ENCODE results near the gene KLHL40. TPM values are rescaled to one million over a fixed set of nuclear protein-coding genes. Genes with fewer than 3 reads are reported as not detected.

KLHL40 gene
- total and polyA plus RNA-seq, 9 of the 15 experiments (the other 6 are each of a cell fraction or from before 2014, with no cell fraction given) = not detected

DNA sequence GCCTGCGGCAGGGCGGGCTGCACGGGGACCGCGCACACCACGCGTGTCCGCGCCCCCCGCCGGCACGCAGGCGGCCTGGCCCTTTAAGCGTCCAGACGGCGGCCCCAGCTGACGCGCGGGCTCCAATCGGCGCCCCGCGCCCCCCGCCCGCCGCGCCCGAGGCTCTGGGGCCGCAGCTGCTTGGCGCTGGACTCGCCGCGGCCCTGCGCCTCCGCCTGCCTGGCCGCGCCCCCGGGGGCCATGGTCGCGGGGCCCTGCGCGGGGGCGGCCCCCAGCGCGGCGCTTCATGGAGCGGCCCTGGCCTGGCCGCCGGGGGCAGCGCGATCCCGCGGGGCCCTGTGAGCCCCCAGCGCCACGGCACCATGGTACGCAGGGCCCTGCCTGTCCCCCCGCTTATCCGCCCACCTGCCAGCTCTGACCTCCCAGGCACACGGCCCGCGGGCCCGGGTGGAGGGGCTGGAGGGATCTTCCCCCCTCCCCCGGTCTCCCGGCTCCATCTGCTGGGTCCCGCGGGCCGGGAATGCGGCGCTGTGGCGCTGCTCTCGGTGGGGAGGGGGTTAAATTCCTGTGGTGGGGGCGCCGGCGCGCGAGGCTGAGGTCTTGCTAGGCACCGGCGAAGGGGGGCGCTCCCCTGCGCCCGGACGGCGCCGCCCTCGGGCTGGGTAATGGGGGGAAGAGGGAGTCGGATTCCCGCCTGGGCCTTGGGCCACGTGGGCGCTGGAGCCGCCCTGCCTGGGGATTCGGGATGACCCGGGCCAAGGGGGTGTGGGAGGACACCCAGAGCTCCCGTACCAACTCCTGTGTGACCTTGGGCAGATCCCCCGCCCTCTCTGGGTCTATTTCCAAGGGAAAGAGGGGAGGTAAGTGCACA, 30.8 kb upstream of the KLHL40 start (continued):
- TF ChIP-seq, protein P1, sequence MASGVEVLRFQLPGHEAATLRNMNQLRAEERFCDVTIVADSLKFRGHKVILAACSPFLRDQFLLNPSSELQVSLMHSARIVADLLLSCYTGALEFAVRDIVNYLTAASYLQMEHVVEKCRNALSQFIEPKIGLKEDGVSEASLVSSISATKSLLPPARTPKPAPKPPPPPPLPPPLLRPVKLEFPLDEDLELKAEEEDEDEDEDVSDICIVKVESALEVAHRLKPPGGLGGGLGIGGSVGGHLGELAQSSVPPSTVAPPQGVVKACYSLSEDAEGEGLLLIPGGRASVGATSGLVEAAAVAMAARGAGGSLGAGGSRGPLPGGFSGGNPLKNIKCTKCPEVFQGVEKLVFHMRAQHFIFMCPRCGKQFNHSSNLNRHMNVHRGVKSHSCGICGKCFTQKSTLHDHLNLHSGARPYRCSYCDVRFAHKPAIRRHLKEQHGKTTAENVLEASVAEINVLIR (CRISPR knock-in tag; IDR thresholded peaks at IDR 0.05) = no peak
- TF ChIP-seq NR2C2 (CRISPR knock-in tag; IDR thresholded peaks at IDR 0.05) (no peak), NR2C2 (tag; IDR thresholded peaks at IDR 0.05) (peak; percentile 54; the same call in 1 of the 2 replicates), HMG20B (CRISPR knock-in tag; IDR thresholded peaks at IDR 0.05) (no peak), ESRRB (CRISPR knock-in tag; IDR thresholded peaks at IDR 0.05; ENCODE audit: borderline replicate concordance) (no peak), ZFPM2 (CRISPR knock-in tag; IDR thresholded peaks at IDR 0.05) (no peak), RFX1 (IDR thresholded peaks at IDR 0.05) (no peak), LCOR (CRISPR knock-in tag; IDR thresholded peaks at IDR 0.05) (no peak), ZNF695 (CRISPR knock-in tag; IDR thresholded peaks at IDR 0.05) (no peak), ZNF507 (tag; conservative IDR thresholded peaks at IDR 0.05) (no peak), ZNF354B (CRISPR knock-in tag; IDR thresholded peaks at IDR 0.05) (no peak), BACH1 (tag; IDR thresholded peaks at IDR 0.05) (no peak), CREBBP (IDR thresholded peaks at IDR 0.05; ENCODE audit: low read depth, low read length) (no peak)
- TF ChIP-seq, protein P2, sequence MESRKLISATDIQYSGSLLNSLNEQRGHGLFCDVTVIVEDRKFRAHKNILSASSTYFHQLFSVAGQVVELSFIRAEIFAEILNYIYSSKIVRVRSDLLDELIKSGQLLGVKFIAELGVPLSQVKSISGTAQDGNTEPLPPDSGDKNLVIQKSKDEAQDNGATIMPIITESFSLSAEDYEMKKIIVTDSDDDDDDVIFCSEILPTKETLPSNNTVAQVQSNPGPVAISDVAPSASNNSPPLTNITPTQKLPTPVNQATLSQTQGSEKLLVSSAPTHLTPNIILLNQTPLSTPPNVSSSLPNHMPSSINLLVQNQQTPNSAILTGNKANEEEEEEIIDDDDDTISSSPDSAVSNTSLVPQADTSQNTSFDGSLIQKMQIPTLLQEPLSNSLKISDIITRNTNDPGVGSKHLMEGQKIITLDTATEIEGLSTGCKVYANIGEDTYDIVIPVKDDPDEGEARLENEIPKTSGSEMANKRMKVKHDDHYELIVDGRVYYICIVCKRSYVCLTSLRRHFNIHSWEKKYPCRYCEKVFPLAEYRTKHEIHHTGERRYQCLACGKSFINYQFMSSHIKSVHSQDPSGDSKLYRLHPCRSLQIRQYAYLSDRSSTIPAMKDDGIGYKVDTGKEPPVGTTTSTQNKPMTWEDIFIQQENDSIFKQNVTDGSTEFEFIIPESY (CRISPR knock-in tag; IDR thresholded peaks at IDR 0.05) = no peak
- TF ChIP-seq, protein P3, sequence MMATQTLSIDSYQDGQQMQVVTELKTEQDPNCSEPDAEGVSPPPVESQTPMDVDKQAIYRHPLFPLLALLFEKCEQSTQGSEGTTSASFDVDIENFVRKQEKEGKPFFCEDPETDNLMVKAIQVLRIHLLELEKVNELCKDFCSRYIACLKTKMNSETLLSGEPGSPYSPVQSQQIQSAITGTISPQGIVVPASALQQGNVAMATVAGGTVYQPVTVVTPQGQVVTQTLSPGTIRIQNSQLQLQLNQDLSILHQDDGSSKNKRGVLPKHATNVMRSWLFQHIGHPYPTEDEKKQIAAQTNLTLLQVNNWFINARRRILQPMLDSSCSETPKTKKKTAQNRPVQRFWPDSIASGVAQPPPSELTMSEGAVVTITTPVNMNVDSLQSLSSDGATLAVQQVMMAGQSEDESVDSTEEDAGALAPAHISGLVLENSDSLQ (IDR thresholded peaks at IDR 0.05) = no peak
- TF ChIP-seq, protein P4, sequence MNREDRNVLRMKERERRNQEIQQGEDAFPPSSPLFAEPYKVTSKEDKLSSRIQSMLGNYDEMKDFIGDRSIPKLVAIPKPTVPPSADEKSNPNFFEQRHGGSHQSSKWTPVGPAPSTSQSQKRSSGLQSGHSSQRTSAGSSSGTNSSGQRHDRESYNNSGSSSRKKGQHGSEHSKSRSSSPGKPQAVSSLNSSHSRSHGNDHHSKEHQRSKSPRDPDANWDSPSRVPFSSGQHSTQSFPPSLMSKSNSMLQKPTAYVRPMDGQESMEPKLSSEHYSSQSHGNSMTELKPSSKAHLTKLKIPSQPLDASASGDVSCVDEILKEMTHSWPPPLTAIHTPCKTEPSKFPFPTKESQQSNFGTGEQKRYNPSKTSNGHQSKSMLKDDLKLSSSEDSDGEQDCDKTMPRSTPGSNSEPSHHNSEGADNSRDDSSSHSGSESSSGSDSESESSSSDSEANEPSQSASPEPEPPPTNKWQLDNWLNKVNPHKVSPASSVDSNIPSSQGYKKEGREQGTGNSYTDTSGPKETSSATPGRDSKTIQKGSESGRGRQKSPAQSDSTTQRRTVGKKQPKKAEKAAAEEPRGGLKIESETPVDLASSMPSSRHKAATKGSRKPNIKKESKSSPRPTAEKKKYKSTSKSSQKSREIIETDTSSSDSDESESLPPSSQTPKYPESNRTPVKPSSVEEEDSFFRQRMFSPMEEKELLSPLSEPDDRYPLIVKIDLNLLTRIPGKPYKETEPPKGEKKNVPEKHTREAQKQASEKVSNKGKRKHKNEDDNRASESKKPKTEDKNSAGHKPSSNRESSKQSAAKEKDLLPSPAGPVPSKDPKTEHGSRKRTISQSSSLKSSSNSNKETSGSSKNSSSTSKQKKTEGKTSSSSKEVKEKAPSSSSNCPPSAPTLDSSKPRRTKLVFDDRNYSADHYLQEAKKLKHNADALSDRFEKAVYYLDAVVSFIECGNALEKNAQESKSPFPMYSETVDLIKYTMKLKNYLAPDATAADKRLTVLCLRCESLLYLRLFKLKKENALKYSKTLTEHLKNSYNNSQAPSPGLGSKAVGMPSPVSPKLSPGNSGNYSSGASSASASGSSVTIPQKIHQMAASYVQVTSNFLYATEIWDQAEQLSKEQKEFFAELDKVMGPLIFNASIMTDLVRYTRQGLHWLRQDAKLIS (CRISPR knock-in tag; IDR thresholded peaks at IDR 0.05) = no peak
- TF ChIP-seq, protein P5, sequence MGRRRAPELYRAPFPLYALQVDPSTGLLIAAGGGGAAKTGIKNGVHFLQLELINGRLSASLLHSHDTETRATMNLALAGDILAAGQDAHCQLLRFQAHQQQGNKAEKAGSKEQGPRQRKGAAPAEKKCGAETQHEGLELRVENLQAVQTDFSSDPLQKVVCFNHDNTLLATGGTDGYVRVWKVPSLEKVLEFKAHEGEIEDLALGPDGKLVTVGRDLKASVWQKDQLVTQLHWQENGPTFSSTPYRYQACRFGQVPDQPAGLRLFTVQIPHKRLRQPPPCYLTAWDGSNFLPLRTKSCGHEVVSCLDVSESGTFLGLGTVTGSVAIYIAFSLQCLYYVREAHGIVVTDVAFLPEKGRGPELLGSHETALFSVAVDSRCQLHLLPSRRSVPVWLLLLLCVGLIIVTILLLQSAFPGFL (CRISPR knock-in tag; IDR thresholded peaks at IDR 0.05) = no peak
- TF ChIP-seq, protein P6, sequence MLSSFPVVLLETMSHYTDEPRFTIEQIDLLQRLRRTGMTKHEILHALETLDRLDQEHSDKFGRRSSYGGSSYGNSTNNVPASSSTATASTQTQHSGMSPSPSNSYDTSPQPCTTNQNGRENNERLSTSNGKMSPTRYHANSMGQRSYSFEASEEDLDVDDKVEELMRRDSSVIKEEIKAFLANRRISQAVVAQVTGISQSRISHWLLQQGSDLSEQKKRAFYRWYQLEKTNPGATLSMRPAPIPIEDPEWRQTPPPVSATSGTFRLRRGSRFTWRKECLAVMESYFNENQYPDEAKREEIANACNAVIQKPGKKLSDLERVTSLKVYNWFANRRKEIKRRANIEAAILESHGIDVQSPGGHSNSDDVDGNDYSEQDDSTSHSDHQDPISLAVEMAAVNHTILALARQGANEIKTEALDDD (IDR thresholded peaks at IDR 0.05) = no peak
